Small intestine (tissue), 7 donors: Measurements from ENCODE around the gene ACSF3. TPM values are rescaled to one million over a fixed set of nuclear protein-coding genes. Genes with fewer than 3 reads are reported as not detected.

Experiments used
- DNase-seq, 2 donors: peaks; one replicate each; pipeline versions ENCODE4 v3.0.0 to v3.0.0-alpha.2; 2013
- FAIRE-seq: peaks from 2 replicates; lab custom pipeline; 2012; peaks lifted over from hg19 to GRCh38; lab: Jason Lieb, UNC
- H3K27ac ChIP-seq, 3 donors: one replicate each; pipeline ENCODE4 v1.5.1; 2013; ENCODE audit warnings: low read length in 2 of 3, mild to moderate bottlenecking in 2 of 3, control low read depth in 1 of 3, inconsistent platforms in 1 of 3, low read depth in 1 of 3, moderate library complexity in 1 of 3
- H3K27me3 ChIP-seq, 3 donors: one replicate each; pipeline ENCODE4 v1.6.1; 2013; ENCODE audit warnings: low read length in 3 of 3, inconsistent platforms in 1 of 3; ENCODE audit not compliant: control insufficient read depth in 3 of 3, insufficient read depth in 3 of 3
- H3K36me3 ChIP-seq, 3 donors: one replicate each; pipeline ENCODE4 v1.6.1; 2013; ENCODE audit warnings: low read length in 3 of 3, inconsistent platforms in 1 of 3, low read depth in 1 of 3, mild to moderate bottlenecking in 1 of 3, moderate library complexity in 1 of 3; ENCODE audit not compliant: control insufficient read depth in 3 of 3, insufficient read depth in 2 of 3
- H3K4me1 ChIP-seq, 3 donors: one replicate each; pipeline ENCODE4 v1.6.1; 2013; ENCODE audit warnings: low read length in 2 of 3, inconsistent platforms in 1 of 3, low read depth in 1 of 3, mild to moderate bottlenecking in 1 of 3, moderate library complexity in 1 of 3; ENCODE audit not compliant: control insufficient read depth in 3 of 3, insufficient read depth in 2 of 3
- H3K4me3 ChIP-seq, 3 donors: one replicate each; pipeline ENCODE4 v1.5.1; 2013; ENCODE audit warnings: low read length in 3 of 3, control low read depth in 1 of 3, inconsistent platforms in 1 of 3, low read depth in 1 of 3, mild to moderate bottlenecking in 1 of 3, moderate library complexity in 1 of 3
- H3K9me3 ChIP-seq, 2 donors: one replicate each; pipeline ENCODE4 v1.6.1; 2013; ENCODE audit warnings: low read depth in 1 of 2, low read length in 1 of 2; ENCODE audit not compliant: control insufficient read depth in 2 of 2, insufficient read depth in 1 of 2
- WGBS, 3 donors: extraction: QIAGEN DNeasy Blood & Tissue Kit; methylation state at CpG; one replicate each; pipeline ENCODE4 v1.1.7; 2013; 5-methylcytosine and 5-hydroxymethylcytosine counted together
- polyA plus RNA-seq, 4 donors: library from polyadenylated mRNA; stranded (reverse) in 3 of 4; unstranded in 1 of 4; fragments of 200-250 nt in 3 of 4; fragments of 120-200 nt in 1 of 4; gene quantifications; one replicate each; pipeline versions ENCODE4 v1.2.1 to v1.2.3, GENCODE V29; 2013
- donor health status: healthy with polysubstance abuse.
- donor health status: control.
- donor health status: control.
- donor health status: Bipolar disorder and iron deficiency.
- donor health status: healthy.

ACSF3 gene
- polyA plus RNA-seq, 4 donors: 35.3 to 93.7 (median 58.7) TPM

- Histone ChIP-seq H3K27me3 (peaks cover 0 to 54% (median 0%) of the 10 kb centered on the region in 3 donors), H3K9me3 (no peaks in the 10 kb centered on the region), H3K4me1 (peaks cover 0 to 22% (median 2%) of the 10 kb centered on the region in 3 donors), H3K27ac (no peak within 1 kb of the TSS), H3K4me3 (peak within 1 kb of the TSS in 2 of 3 donors; percentile 7 to 27), H3K36me3 (no peaks in the 10 kb centered on the region)
- WGBS, 3 donors: 4 to 6% (median 5%) methylated on average over 54 to 74 of the region's 74 CpGs
- FAIRE-seq (no peak), DNase-seq (peak; percentile 96)
These were observed 77.8 kb downstream of the ACSF3 start, which contains the start of gene CDH15 for GRCh38 chr16:89171216-89172170. TSS of gene CDH15 (plus strand) at chr16:89171748. CDS start at chr16:89171832, 84 bp downstream.

DNA sequence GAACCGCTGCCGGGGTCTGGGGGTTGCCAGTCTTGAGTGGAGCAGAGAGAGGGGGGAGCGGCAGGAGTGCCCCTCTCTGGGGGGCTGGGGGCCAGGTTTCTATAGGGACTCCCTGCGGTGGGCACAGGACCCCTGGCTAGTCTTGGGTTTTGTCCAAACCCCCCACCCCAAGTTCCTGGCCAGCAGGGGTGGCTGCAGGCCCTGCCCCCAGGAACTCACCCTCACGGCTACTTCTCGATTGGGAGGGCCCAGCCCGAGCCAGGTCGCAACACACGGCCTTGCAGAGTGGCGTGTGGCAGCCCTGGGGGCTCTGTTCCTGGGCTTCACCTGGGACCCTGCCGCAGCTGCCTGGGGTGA lies 78.5 kb downstream of the ACSF3 start:
- DNase-seq: no peak
- Histone ChIP-seq H3K27me3 (peaks cover 0 to 52% (median 0%) of the 10 kb centered on the region in 3 donors), H3K9me3 (no peaks in the 10 kb centered on the region), H3K36me3 (no peaks in the 10 kb centered on the region), H3K4me1 (peaks cover 0 to 20% (median 2%) of the 10 kb centered on the region in 3 donors), H3K27ac (no peak overlapping the region), H3K4me3 (no peak overlapping the region)
- WGBS, 3 donors: 44 to 76% (median 49%) methylated on average over 5 to 11 of the region's 11 CpGs
- FAIRE-seq: no peak

DNA sequence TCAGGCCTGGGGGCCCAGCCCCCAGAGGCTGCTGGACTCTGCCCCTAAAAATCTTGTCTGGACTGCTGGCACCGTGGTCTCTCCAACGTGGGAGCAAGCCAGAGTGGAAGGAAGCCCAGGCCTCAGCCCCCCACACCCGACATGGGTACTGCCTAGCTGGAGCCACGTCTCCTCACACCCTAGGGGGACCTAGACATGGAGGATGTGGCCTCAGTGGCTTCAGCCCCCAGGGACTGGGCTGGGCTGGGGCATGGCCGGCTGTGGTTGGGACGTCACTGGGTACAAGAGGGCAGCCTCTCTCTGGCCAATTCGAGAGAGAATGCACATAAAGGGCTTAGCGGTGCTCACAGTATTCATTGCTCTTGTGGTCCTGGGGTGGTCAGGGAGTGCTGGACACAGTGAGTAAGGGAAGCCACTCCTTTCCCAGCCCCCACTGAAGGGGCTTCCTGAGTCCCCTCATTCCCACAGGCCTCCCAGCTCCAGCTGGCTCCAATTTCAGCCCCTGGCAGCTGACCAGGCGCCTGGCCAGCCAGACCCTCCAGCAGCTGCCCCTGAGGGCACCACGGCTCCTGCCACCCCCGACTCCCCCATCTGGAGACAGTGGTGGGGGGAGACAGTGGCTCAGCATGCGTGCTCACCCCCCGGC lies 79.0 kb downstream of the ACSF3 start:
- H3K27ac ChIP-seq: no peak overlapping the region
- DNase-seq (no peak), FAIRE-seq (no peak)
- no peaks in the 10 kb centered on the region for H3K36me3 ChIP-seq
- H3K27me3 ChIP-seq: peaks cover 0 to 52% (median 0%) of the 10 kb centered on the region in 3 donors
- H3K4me1 ChIP-seq: peaks cover 0 to 17% (median 2%) of the 10 kb centered on the region in 3 donors
- 29 to 53% (median 47%) methylated on average over 13 of the region's 13 CpGs for WGBS, 3 donors
- no peak overlapping the region for H3K4me3 ChIP-seq
- no peaks in the 10 kb centered on the region for H3K9me3 ChIP-seq

DNA sequence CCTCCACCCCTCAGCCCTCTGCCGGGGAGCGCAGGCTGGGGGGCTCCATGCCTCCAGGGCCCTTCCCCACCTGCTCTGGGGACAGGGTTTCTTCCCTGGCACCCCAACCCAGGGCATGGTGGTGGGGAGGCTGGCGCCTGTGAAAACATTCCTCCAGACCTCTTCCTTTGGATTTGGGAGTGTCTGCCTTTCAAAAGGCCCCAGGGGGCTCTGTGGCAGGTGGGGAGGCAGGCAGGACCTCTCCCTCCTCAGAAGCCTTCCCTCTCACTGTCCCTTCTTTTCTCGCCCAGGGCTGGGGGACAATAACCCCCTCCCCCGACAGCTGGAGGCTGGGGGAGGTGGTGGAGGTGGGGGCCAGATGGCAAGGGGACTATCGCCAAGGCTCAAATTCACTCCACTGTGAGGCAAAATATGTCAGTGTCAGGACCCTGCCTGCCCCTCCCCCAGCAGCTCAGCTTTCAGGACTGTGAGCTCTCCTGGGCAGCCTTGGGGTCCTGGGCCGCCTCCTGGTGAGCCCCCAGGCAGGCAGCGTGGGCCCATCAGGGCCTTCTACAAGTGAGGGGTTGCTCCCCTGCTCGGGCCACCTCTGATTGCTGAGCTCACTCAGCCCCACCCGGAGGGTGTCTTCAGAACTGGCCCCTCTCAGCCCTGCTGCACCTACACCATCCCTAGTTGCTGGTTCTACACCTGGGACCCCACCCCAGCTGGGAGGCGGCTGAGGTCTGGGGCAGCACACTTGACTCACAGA lies 79.7 kb downstream of the ACSF3 start:
- H3K27ac ChIP-seq: no peak overlapping the region
- H3K4me3 ChIP-seq: no peak overlapping the region
- WGBS, 3 donors: 48 to 67% (median 55%) methylated on average over 11 of the region's 11 CpGs
- H3K36me3 ChIP-seq: no peaks in the 10 kb centered on the region
- no peak for DNase-seq
- H3K9me3 ChIP-seq: no peaks in the 10 kb centered on the region
- no peak for FAIRE-seq
- peaks cover 0 to 49% (median 0%) of the 10 kb centered on the region in 3 donors for H3K27me3 ChIP-seq
- H3K4me1 ChIP-seq: peaks cover 0 to 17% (median 2%) of the 10 kb centered on the region in 3 donors

GRCh38 chr16:89174055-89174827 lies 80.6 kb downstream of the ACSF3 start:
- no peak for DNase-seq
- H3K27me3 ChIP-seq: peaks cover 0 to 47% (median 0%) of the 10 kb centered on the region in 3 donors
- no peak for FAIRE-seq
- no peak overlapping the region for H3K4me3 ChIP-seq
- 60 to 68% (median 68%) methylated on average over 23 of the region's 23 CpGs for WGBS, 3 donors
- H3K4me1 ChIP-seq: peaks cover 0 to 17% (median 2%) of the 10 kb centered on the region in 3 donors
- no peak overlapping the region for H3K27ac ChIP-seq
- no peaks in the 10 kb centered on the region for H3K9me3 ChIP-seq
- no peaks in the 10 kb centered on the region for H3K36me3 ChIP-seq

GRCh38 chr16:89174877-89175276 lies 81.2 kb downstream of the ACSF3 start:
- 60 to 77% (median 61%) methylated on average over 13 to 14 of the region's 14 CpGs for WGBS, 3 donors
- H3K36me3 ChIP-seq: no peaks in the 10 kb centered on the region
- peaks cover 0 to 43% (median 0%) of the 10 kb centered on the region in 3 donors for H3K27me3 ChIP-seq
- H3K4me3 ChIP-seq: no peak overlapping the region
- no peak for DNase-seq
- no peak overlapping the region for H3K27ac ChIP-seq
- H3K4me1 ChIP-seq: peaks cover 0 to 17% (median 2%) of the 10 kb centered on the region in 3 donors
- no peak for FAIRE-seq
- no peaks in the 10 kb centered on the region for H3K9me3 ChIP-seq

- FAIRE-seq (no peak), DNase-seq (no peak)
- no peak overlapping the region for H3K27ac ChIP-seq
- H3K27me3 ChIP-seq: peaks cover 0 to 37% (median 0%) of the 10 kb centered on the region in 3 donors
- H3K4me1 ChIP-seq: peaks cover 0 to 15% (median 2%) of the 10 kb centered on the region in 3 donors
- H3K36me3 ChIP-seq: no peaks in the 10 kb centered on the region
- H3K4me3 ChIP-seq: no peak overlapping the region
- no peaks in the 10 kb centered on the region for H3K9me3 ChIP-seq
- 49 to 60% (median 54%) methylated on average over 18 to 20 of the region's 20 CpGs for WGBS, 3 donors
These were observed 81.9 kb downstream of the ACSF3 start for GRCh38 chr16:89175280-89176146.
